HEK293 (cell line): ENCODE results near the gene FIGN.

Experiments used
- CTCF ChIA-PET: fragments of 350-600 bp; formaldehyde crosslinking; extraction: SDS; loops from one replicate; lab custom pipeline; 2021; ENCODE audit warnings: antibody characterized with exemption; lab: Yijun Ruan, JAX
- POLR2A ChIA-PET: fragments of 300-600 bp; formaldehyde crosslinking; extraction: SDS; loops from one replicate; lab custom pipeline; 2020; ENCODE audit warnings: antibody characterized with exemption, inconsistent platforms; lab: Yijun Ruan, JAX
- H3K27ac ChIP-seq: fragments of 200-500 bp; sonication (Bioruptor generic); 2 replicates; pipeline ENCODE4 v1.5.1; 2014; ENCODE audit warnings: low read depth, low read length, control low read depth, inconsistent platforms; ENCODE audit errors: extremely low read depth
- H3K36me3 ChIP-seq, 2 experiments: fragments of 200-500 bp in 1 of 2; sonication (Bioruptor generic) in 1 of 2; 1 replicate in 1 of 2; 2 replicates in 1 of 2; pipeline ENCODE4 v1.5.1; 2014 to 2017; ENCODE audit warnings: inconsistent platforms in 2 of 2, low read length in 2 of 2; ENCODE audit not compliant: control insufficient read depth in 2 of 2, insufficient read depth in 1 of 2
- H3K4me1 ChIP-seq: fragments of 200-500 bp; sonication (Bioruptor generic); 2 replicates; pipeline ENCODE4 v1.5.1; 2014; ENCODE audit warnings: mild to moderate bottlenecking, low read length, inconsistent platforms; ENCODE audit not compliant: control insufficient read depth, insufficient read depth
- H3K4me3 ChIP-seq: 2 replicates; pipeline ENCODE4 v1.5.1; 2011; ENCODE audit warnings: low read depth, mild to moderate bottlenecking, control low read depth, low read length, moderate library complexity
- H3K9me3 ChIP-seq: fragments of 200-500 bp; sonication (Bioruptor generic); 2 replicates; pipeline ENCODE4 v1.5.1; 2014; ENCODE audit warnings: low read depth, low read length, inconsistent platforms; ENCODE audit not compliant: control insufficient read depth, insufficient read depth
- BCL11B ChIP-seq: fragments of 450-650 bp; formaldehyde crosslinking; IDR thresholded peaks from 2 replicates; pipeline ENCODE4 v1.5.1; 2016; ENCODE audit warnings: low read depth, missing biosample characterization, missing genetic modification characterization
- FEZF1 ChIP-seq: fragments of 450-650 bp; formaldehyde crosslinking; IDR thresholded peaks from 2 replicates; pipeline ENCODE4 v1.5.1; 2016; ENCODE audit warnings: missing biosample characterization, missing genetic modification characterization
- GLIS1 ChIP-seq: fragments of 450-650 bp; formaldehyde crosslinking; IDR thresholded peaks from 2 replicates; pipeline ENCODE4 v1.5.1; 2016; ENCODE audit warnings: missing biosample characterization, missing genetic modification characterization
- SETDB1 ChIP-seq: IDR thresholded peaks from one replicate; pipeline ENCODE4 v1.6.1; 2017; ENCODE audit warnings: mild to moderate bottlenecking, low read length, moderate library complexity, mixed read lengths; ENCODE audit not compliant: insufficient read length
- ZFP41 ChIP-seq: fragments of 450-650 bp; formaldehyde crosslinking; IDR thresholded peaks from 2 replicates; pipeline ENCODE4 v1.5.1; 2016; ENCODE audit warnings: missing biosample characterization, missing genetic modification characterization, borderline replicate concordance
- ZNF175 ChIP-seq: fragments of 450-650 bp; formaldehyde crosslinking; IDR thresholded peaks from 2 replicates; pipeline ENCODE4 v1.5.1; 2016; ENCODE audit warnings: missing biosample characterization, missing genetic modification characterization
- ZNF354C ChIP-seq: fragments of 450-650 bp; formaldehyde crosslinking; IDR thresholded peaks from 2 replicates; pipeline ENCODE4 v1.5.1; 2016; ENCODE audit warnings: missing biosample characterization, missing genetic modification characterization, low read depth, borderline replicate concordance
- ZNF48 ChIP-seq: fragments of 450-650 bp; formaldehyde crosslinking; IDR thresholded peaks from 2 replicates; pipeline ENCODE4 v1.5.1; 2016; ENCODE audit warnings: missing biosample characterization, missing genetic modification characterization
- ZNF514 ChIP-seq: fragments of 450-650 bp; formaldehyde crosslinking; IDR thresholded peaks from 2 replicates; pipeline ENCODE4 v1.5.1; 2016; ENCODE audit warnings: missing biosample characterization, missing genetic modification characterization
- ZNF610 ChIP-seq: fragments of 450-650 bp; formaldehyde crosslinking; IDR thresholded peaks from 2 replicates; pipeline ENCODE4 v1.5.1; 2016; ENCODE audit warnings: missing biosample characterization, missing genetic modification characterization, borderline replicate concordance
- ZNF660 ChIP-seq: fragments of 450-650 bp; IDR thresholded peaks from 2 replicates; pipeline ENCODE4 v1.5.1; 2018; ENCODE audit warnings: missing biosample characterization, mild to moderate bottlenecking, missing genetic modification characterization
- ZNF664 ChIP-seq: fragments of 450-650 bp; formaldehyde crosslinking; IDR thresholded peaks from 2 replicates; pipeline ENCODE4 v1.5.1; 2016; ENCODE audit warnings: missing biosample characterization, missing genetic modification characterization
- ZNF830 ChIP-seq: fragments of 450-650 bp; IDR thresholded peaks from 2 replicates; pipeline ENCODE4 v1.5.0; 2018; ENCODE audit warnings: missing biosample characterization, missing genetic modification characterization, low read depth, mild to moderate bottlenecking, moderate library complexity
- TF ChIP-seq, protein P1 (sequence below): fragments of 450-650 bp; formaldehyde crosslinking; IDR thresholded peaks from 2 replicates; pipeline ENCODE4 v1.5.1; 2017; ENCODE audit warnings: missing biosample characterization, missing genetic modification characterization
- TF ChIP-seq, protein P2 (sequence below): fragments of 450-650 bp; formaldehyde crosslinking; IDR thresholded peaks from 2 replicates; pipeline ENCODE4 v1.5.1; 2016; ENCODE audit warnings: missing biosample characterization, missing genetic modification characterization
- TF ChIP-seq, protein P3 (sequence below): fragments of 450-650 bp; formaldehyde crosslinking; IDR thresholded peaks from 2 replicates; pipeline ENCODE4 v1.5.1; 2017; ENCODE audit warnings: missing biosample characterization, missing genetic modification characterization
- TF ChIP-seq, protein P4 (sequence below): fragments of 450-650 bp; formaldehyde crosslinking; IDR thresholded peaks from 2 replicates; pipeline ENCODE4 v1.5.1; 2016; ENCODE audit warnings: missing biosample characterization, missing genetic modification characterization, low read depth
- TF ChIP-seq, protein P5 (sequence below): fragments of 450-650 bp; formaldehyde crosslinking; IDR thresholded peaks from 2 replicates; pipeline ENCODE4 v1.5.1; 2016; ENCODE audit warnings: missing biosample characterization, missing genetic modification characterization
- TF ChIP-seq, protein P6 (sequence below): fragments of 450-650 bp; formaldehyde crosslinking; IDR thresholded peaks from 2 replicates; pipeline ENCODE4 v1.5.1; 2017; ENCODE audit warnings: missing biosample characterization, mild to moderate bottlenecking, missing genetic modification characterization, moderate library complexity

FIGN gene

DNA sequence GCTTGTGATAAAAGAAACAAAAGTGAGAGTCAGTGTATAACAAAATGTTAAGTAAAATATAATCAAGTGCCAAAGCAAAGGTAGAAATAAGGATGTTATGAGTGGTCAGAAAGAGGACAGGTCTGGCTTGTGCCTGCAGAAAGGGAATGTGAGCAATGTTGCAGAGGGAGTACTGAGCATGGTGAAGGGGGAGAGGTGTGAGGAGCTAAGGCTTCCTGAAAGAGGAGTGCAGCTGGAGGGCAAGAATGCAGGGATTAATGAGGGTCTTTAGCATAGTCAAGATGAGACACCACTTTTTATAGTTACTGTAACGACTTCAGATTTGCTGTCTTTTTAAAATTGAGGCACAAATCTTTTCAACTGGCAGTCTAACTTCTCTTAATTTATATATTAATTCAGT lies 22.0 kb upstream of the FIGN start:
- TF ChIP-seq, protein P1, sequence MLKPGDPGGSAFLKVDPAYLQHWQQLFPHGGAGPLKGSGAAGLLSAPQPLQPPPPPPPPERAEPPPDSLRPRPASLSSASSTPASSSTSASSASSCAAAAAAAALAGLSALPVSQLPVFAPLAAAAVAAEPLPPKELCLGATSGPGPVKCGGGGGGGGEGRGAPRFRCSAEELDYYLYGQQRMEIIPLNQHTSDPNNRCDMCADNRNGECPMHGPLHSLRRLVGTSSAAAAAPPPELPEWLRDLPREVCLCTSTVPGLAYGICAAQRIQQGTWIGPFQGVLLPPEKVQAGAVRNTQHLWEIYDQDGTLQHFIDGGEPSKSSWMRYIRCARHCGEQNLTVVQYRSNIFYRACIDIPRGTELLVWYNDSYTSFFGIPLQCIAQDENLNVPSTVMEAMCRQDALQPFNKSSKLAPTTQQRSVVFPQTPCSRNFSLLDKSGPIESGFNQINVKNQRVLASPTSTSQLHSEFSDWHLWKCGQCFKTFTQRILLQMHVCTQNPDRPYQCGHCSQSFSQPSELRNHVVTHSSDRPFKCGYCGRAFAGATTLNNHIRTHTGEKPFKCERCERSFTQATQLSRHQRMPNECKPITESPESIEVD (tag by site-specific recombination), result no peak
- TF ChIP-seq ZFP41 (tag by site-specific recombination) (no peak), ZNF514 (tag by site-specific recombination) (no peak), ZNF610 (tag by site-specific recombination) (no peak), BCL11B (no peak), ZNF48 (tag by site-specific recombination) (no peak), SETDB1 (no peak), ZNF354C (tag by site-specific recombination) (no peak), ZNF175 (tag by site-specific recombination) (no peak)
- TF ChIP-seq, protein P2, sequence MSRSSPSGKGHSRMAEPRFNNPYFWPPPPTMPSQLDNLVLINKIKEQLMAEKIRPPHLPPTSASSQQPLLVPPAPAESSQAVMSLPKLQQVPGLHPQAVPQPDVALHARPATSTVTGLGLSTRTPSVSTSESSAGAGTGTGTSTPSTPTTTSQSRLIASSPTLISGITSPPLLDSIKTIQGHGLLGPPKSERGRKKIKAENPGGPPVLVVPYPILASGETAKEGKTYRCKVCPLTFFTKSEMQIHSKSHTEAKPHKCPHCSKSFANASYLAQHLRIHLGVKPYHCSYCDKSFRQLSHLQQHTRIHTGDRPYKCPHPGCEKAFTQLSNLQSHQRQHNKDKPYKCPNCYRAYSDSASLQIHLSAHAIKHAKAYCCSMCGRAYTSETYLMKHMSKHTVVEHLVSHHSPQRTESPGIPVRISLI (tag by site-specific recombination), result no peak
- TF ChIP-seq, protein P3, sequence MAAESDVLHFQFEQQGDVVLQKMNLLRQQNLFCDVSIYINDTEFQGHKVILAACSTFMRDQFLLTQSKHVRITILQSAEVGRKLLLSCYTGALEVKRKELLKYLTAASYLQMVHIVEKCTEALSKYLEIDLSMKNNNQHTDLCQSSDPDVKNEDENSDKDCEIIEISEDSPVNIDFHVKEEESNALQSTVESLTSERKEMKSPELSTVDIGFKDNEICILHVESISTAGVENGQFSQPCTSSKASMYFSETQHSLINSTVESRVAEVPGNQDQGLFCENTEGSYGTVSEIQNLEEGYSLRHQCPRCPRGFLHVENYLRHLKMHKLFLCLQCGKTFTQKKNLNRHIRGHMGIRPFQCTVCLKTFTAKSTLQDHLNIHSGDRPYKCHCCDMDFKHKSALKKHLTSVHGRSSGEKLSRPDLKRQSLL, result no peak

DNA sequence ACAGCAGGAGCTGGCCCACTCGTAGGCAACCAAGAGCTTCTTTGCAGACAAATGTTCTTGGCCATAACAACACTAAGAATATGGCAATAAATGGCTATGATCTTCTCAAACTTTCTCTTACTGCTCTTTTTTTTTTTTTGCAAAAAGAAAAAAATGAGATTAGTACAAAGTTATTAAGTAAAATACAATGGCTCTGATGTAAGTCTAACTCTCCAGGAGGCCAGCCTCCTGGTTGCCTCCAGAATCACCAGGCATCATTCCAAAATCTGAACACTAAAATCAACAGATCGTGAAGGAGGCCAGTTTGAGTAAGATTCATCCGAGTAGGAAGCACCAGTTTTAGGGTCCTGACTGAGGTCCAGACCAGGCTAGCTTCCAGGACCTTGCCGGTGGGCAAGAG lies 20.8 kb upstream of the FIGN start:
- H3K4me1 ChIP-seq, result no peaks in the 10 kb centered on the region
- ChIA-PET POLR2A (no interaction called here), CTCF (no interaction called here)
- H3K4me3 ChIP-seq, result no peak overlapping the region
- TF ChIP-seq, protein P4, sequence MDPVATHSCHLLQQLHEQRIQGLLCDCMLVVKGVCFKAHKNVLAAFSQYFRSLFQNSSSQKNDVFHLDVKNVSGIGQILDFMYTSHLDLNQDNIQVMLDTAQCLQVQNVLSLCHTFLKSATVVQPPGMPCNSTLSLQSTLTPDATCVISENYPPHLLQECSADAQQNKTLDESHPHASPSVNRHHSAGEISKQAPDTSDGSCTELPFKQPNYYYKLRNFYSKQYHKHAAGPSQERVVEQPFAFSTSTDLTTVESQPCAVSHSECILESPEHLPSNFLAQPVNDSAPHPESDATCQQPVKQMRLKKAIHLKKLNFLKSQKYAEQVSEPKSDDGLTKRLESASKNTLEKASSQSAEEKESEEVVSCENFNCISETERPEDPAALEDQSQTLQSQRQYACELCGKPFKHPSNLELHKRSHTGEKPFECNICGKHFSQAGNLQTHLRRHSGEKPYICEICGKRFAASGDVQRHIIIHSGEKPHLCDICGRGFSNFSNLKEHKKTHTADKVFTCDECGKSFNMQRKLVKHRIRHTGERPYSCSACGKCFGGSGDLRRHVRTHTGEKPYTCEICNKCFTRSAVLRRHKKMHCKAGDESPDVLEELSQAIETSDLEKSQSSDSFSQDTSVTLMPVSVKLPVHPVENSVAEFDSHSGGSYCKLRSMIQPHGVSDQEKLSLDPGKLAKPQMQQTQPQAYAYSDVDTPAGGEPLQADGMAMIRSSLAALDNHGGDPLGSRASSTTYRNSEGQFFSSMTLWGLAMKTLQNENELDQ, result no peak
- TF ChIP-seq GLIS1 (tag by site-specific recombination), result peak; percentile 55; the same call in 1 of the 2 replicates
- peak; percentile 66 for TF ChIP-seq ZNF664
- H3K27ac ChIP-seq, result no peak overlapping the region
- no peaks in the 10 kb centered on the region for H3K9me3 ChIP-seq
- no peaks in the 10 kb centered on the region for H3K36me3 ChIP-seq

More for the DNA sequence above, 22.0 kb upstream of the FIGN start:
- Histone ChIP-seq H3K4me3 (no peak overlapping the region), H3K36me3 (no peaks in the 10 kb centered on the region), H3K27ac (no peak overlapping the region), H3K4me1 (no peaks in the 10 kb centered on the region), H3K9me3 (no peaks in the 10 kb centered on the region)
- POLR2A ChIA-PET, result no interaction called here
- CTCF ChIA-PET, result no interaction called here

DNA sequence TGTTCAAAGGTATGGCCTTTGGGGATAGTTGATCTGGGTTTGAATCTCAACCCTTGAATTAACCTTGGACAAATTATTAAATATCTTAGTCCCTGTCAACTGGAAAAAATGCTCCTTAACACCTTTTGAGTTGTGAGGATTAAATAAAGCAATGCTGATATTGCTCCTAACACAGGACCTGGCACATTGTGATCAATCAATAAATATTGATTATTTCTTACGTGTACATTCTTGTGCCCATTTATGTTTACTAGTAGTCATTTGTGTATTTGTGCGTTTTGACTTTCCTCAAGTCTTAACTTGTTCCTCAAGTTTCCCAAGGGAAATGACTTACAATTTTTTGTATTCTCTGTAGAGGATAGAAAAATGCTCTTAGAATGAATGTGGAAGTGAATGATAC lies 19.6 kb upstream of the FIGN start:
- Histone ChIP-seq H3K9me3 (no peaks in the 10 kb centered on the region), H3K36me3 (no peaks in the 10 kb centered on the region), H3K4me3 (no peak overlapping the region), H3K4me1 (no peaks in the 10 kb centered on the region), H3K27ac (no peak overlapping the region)
- ChIA-PET POLR2A (no interaction called here), CTCF (no interaction called here)
- TF ChIP-seq, protein P5, sequence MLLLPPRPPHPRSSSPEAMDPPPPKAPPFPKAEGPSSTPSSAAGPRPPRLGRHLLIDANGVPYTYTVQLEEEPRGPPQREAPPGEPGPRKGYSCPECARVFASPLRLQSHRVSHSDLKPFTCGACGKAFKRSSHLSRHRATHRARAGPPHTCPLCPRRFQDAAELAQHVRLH, result no peak
- TF ChIP-seq, protein P6, sequence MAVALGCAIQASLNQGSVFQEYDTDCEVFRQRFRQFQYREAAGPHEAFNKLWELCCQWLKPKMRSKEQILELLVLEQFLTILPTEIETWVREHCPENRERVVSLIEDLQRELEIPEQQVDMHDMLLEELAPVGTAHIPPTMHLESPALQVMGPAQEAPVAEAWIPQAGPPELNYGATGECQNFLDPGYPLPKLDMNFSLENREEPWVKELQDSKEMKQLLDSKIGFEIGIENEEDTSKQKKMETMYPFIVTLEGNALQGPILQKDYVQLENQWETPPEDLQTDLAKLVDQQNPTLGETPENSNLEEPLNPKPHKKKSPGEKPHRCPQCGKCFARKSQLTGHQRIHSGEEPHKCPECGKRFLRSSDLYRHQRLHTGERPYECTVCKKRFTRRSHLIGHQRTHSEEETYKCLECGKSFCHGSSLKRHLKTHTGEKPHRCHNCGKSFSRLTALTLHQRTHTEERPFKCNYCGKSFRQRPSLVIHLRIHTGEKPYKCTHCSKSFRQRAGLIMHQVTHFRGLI (tag by site-specific recombination), result no peak
- TF ChIP-seq ZNF830 (no peak), ZNF660 (tag by site-specific recombination) (no peak), FEZF1 (tag by site-specific recombination) (no peak)
